Osteocyte (in vitro differentiated cells): Measurements from ENCODE around the gene PIP4K2A. TPM values are rescaled to one million over a fixed set of nuclear protein-coding genes. Genes with fewer than 3 reads are reported as not detected.
A peak's percentile ranks its signal among the peaks of the same experiment; 100 is the strongest.

Experiments used
- DNase-seq: peaks from one replicate; pipeline ENCODE4 v3.0.0; 2021; ENCODE audit warnings: mixed read lengths; ENCODE audit not compliant: unreplicated experiment; ENCODE audit errors: extremely low spot score
- H3K27ac Mint-ChIP-seq: one replicate; pipeline ENCODE4 v1.8.0; 2021; ENCODE audit warnings: mild to moderate bottlenecking, mixed read lengths; ENCODE audit not compliant: unreplicated experiment
- H3K27me3 Mint-ChIP-seq: one replicate; pipeline ENCODE4 v1.8.0; 2021; ENCODE audit warnings: mixed read lengths; ENCODE audit not compliant: unreplicated experiment
- H3K36me3 Mint-ChIP-seq: one replicate; pipeline ENCODE4 v1.8.0; 2021; ENCODE audit warnings: mixed read lengths; ENCODE audit not compliant: unreplicated experiment
- H3K4me1 Mint-ChIP-seq: one replicate; pipeline ENCODE4 v1.8.0; 2021; ENCODE audit warnings: mixed read lengths; ENCODE audit not compliant: unreplicated experiment
- H3K4me3 Mint-ChIP-seq: one replicate; pipeline ENCODE4 v1.8.0; 2021; ENCODE audit warnings: mild to moderate bottlenecking, moderate library complexity, mixed read lengths; ENCODE audit not compliant: unreplicated experiment
- H3K9me3 Mint-ChIP-seq: one replicate; pipeline ENCODE4 v1.8.0; 2021; ENCODE audit warnings: mixed read lengths; ENCODE audit not compliant: unreplicated experiment
- total RNA-seq: library from RNA; stranded (reverse); gene quantifications from 2 replicates; pipeline ENCODE4 v1.2.1, GENCODE V29; 2021
- TF ChIP-seq, protein P1 (sequence below): fragments of 200-600 bp; sonication (generic); IDR thresholded peaks from 2 replicates; pipeline ENCODE4 v1.5.0; 2021; ENCODE audit warnings: antibody characterized with exemption, mild to moderate bottlenecking, moderate library complexity

PIP4K2A gene
- total RNA-seq, 1 donor from 2014 or later: 41.1 TPM

GRCh38 chr10:22665329-22665728, 49.0 kb downstream of the PIP4K2A start:
- H3K27ac Mint-ChIP-seq: no peak overlapping the region
- peaks cover 1% of the 10 kb centered on the region for H3K36me3 Mint-ChIP-seq
- no peaks in the 10 kb centered on the region for H3K27me3 Mint-ChIP-seq
- TF ChIP-seq, protein P1, sequence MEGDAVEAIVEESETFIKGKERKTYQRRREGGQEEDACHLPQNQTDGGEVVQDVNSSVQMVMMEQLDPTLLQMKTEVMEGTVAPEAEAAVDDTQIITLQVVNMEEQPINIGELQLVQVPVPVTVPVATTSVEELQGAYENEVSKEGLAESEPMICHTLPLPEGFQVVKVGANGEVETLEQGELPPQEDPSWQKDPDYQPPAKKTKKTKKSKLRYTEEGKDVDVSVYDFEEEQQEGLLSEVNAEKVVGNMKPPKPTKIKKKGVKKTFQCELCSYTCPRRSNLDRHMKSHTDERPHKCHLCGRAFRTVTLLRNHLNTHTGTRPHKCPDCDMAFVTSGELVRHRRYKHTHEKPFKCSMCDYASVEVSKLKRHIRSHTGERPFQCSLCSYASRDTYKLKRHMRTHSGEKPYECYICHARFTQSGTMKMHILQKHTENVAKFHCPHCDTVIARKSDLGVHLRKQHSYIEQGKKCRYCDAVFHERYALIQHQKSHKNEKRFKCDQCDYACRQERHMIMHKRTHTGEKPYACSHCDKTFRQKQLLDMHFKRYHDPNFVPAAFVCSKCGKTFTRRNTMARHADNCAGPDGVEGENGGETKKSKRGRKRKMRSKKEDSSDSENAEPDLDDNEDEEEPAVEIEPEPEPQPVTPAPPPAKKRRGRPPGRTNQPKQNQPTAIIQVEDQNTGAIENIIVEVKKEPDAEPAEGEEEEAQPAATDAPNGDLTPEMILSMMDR: no peak
- H3K4me3 Mint-ChIP-seq: no peak overlapping the region
- no peak for DNase-seq
- no peaks in the 10 kb centered on the region for H3K9me3 Mint-ChIP-seq
- peaks cover 22% of the 10 kb centered on the region for H3K4me1 Mint-ChIP-seq

- Mint-ChIP-seq H3K36me3 (no peaks in the 10 kb centered on the region), H3K27ac (no peak overlapping the region), H3K4me3 (no peak overlapping the region), H3K9me3 (no peaks in the 10 kb centered on the region), H3K27me3 (no peaks in the 10 kb centered on the region), H3K4me1 (peaks cover 40% of the 10 kb centered on the region)
- TF ChIP-seq, protein P1: no peak
- no peak for DNase-seq
These were observed 51.5 kb downstream of the PIP4K2A start for GRCh38 chr10:22662733-22663330.

GRCh38 chr10:22659866-22660265, 54.5 kb downstream of the PIP4K2A start:
- peaks cover 2% of the 10 kb centered on the region for H3K36me3 Mint-ChIP-seq
- no peak for DNase-seq
- H3K27me3 Mint-ChIP-seq: no peaks in the 10 kb centered on the region
- no peaks in the 10 kb centered on the region for H3K9me3 Mint-ChIP-seq
- TF ChIP-seq, protein P1: no peak
- peak overlapping the region; percentile 52 for H3K27ac Mint-ChIP-seq
- H3K4me3 Mint-ChIP-seq: no peak overlapping the region
- peaks cover 45% of the 10 kb centered on the region for H3K4me1 Mint-ChIP-seq

DNA sequence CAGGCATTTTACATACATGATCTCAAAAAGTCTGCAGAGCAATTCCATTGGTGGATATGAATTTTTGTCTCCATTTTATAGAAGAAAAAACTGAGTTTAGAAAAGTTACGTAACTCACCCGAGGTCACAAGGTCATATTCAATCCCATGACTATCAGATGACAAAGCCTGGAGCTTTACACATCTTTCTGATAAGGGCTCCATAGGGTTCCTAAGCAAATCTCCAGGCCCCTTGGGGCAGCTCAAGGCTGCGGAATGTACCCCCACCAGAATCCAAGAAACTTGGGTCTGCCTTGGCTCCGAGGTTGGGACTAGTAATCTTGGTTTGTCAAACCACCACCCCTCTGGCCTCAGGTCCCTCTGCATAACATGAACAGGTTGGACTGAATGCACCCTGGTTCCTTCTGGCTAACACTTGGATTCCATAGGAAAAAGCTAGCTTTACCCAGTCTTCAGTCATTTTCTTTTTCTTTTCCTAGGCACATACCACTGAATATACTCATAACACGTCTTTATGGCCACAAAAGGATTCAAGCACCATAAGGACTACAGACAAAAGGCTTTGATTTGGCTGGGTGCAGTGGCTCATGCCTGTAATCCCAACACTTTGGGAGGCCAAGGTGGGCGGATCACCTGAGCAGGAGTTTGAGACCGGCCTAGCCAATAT, 55.5 kb downstream of the PIP4K2A start:
- Mint-ChIP-seq H3K9me3 (no peaks in the 10 kb centered on the region), H3K4me1 (peaks cover 48% of the 10 kb centered on the region), H3K27me3 (no peaks in the 10 kb centered on the region), H3K36me3 (peaks cover 2% of the 10 kb centered on the region), H3K4me3 (no peak overlapping the region), H3K27ac (peak overlapping the region; percentile 82)
- no peak for DNase-seq
- TF ChIP-seq, protein P1: no peak

- peak overlapping the region; percentile 82 for H3K27ac Mint-ChIP-seq
- H3K4me1 Mint-ChIP-seq: peaks cover 45% of the 10 kb centered on the region
- H3K27me3 Mint-ChIP-seq: no peaks in the 10 kb centered on the region
- no peaks in the 10 kb centered on the region for H3K9me3 Mint-ChIP-seq
- no peak for DNase-seq
- H3K4me3 Mint-ChIP-seq: peak overlapping the region; percentile 22
- TF ChIP-seq, protein P1: no peak
- H3K36me3 Mint-ChIP-seq: peaks cover 7% of the 10 kb centered on the region
These were observed 56.7 kb downstream of the PIP4K2A start for GRCh38 chr10:22657566-22658225.
